Tibial nerve (tissue), 4 donors: ENCODE measurements around the gene SLAMF1. TPM values are rescaled to one million over a fixed set of nuclear protein-coding genes. Genes with fewer than 3 reads are reported as not detected.

Experiments used
- DNase-seq, 2 donors: peaks; one replicate each; pipeline ENCODE4 v3.0.0-alpha.2; 2019; ENCODE audit warnings: low spot score in 2 of 2
- H3K27ac ChIP-seq, 4 donors: fragments of 200-600 bp; sonication (generic) in 3 of 4; one replicate each; pipeline ENCODE4 v1.5.1; 2017 to 2019; ENCODE audit warnings: mild to moderate bottlenecking in 1 of 4
- H3K27me3 ChIP-seq, 2 donors: fragments of 200-600 bp; sonication (generic) in 1 of 2; one replicate each; pipeline versions ENCODE4 v1.5.1 to v1.6.0; 2017 to 2019
- H3K36me3 ChIP-seq, 3 donors: fragments of 200-600 bp; sonication (generic); one replicate each; pipeline ENCODE4 v1.5.1; 2018 to 2019
- H3K4me1 ChIP-seq, 4 donors: fragments of 200-600 bp; sonication (generic) in 3 of 4; one replicate each; pipeline ENCODE4 v1.5.1; 2017 to 2019
- H3K4me3 ChIP-seq, 4 donors: fragments of 200-600 bp; sonication (generic) in 3 of 4; one replicate each; pipeline ENCODE4 v1.5.1; 2017 to 2019; ENCODE audit warnings: mild to moderate bottlenecking in 1 of 4, moderate library complexity in 1 of 4
- H3K9me3 ChIP-seq, 4 donors: fragments of 200-600 bp; sonication (generic) in 3 of 4; one replicate each; pipeline ENCODE4 v1.5.1; 2017 to 2019
- EP300 ChIP-seq, 2 donors: sonication (generic); formaldehyde crosslinking; IDR thresholded peaks; one replicate each; pipeline ENCODE4 v1.6.1; 2017; ENCODE audit warnings: antibody characterized with exemption in 2 of 2, mild to moderate bottlenecking in 1 of 2
- POLR2A ChIP-seq, 2 donors: fragments of 450-650 bp; IDR thresholded peaks; one replicate each; pipeline ENCODE4 v1.6.1; 2017; ENCODE audit warnings: antibody characterized with exemption in 2 of 2, mild to moderate bottlenecking in 2 of 2, moderate library complexity in 2 of 2
- WGBS, 2 donors: methylation state at CpG; one replicate each; pipeline ENCODE4 v1.1.5; 2018; 5-methylcytosine and 5-hydroxymethylcytosine counted together
- total RNA-seq, 4 donors: library from RNA; depleted of rRNA; stranded (reverse); fragments of >200 nt; gene quantifications; one replicate each; pipeline ENCODE4 v1.1.0, GENCODE V29; 2016
- TF ChIP-seq, protein P1 (sequence below), 5 experiments: fragments of 200-600 bp in 3 of 5; fragments of 450-650 bp in 2 of 5; sonication (generic) in 3 of 5; IDR thresholded peaks; one replicate each; pipeline ENCODE4 v1.5.1; 2016 to 2019; ENCODE audit warnings: antibody characterized with exemption in 5 of 5, mild to moderate bottlenecking in 3 of 5, moderate library complexity in 2 of 5

SLAMF1 gene
- total RNA-seq, 4 donors from 2014 or later: 0.39 to 1.3 TPM; not detected in 2

- Histone ChIP-seq H3K27ac (no peak overlapping the region), H3K27me3 (no peaks in the 10 kb centered on the region), H3K36me3 (no peaks in the 10 kb centered on the region), H3K9me3 (no peaks in the 10 kb centered on the region), H3K4me3 (no peak overlapping the region), H3K4me1 (no peaks in the 10 kb centered on the region)
- peak in 1 of 2 donors; percentile 41 for DNase-seq
- TF ChIP-seq, protein P1, sequence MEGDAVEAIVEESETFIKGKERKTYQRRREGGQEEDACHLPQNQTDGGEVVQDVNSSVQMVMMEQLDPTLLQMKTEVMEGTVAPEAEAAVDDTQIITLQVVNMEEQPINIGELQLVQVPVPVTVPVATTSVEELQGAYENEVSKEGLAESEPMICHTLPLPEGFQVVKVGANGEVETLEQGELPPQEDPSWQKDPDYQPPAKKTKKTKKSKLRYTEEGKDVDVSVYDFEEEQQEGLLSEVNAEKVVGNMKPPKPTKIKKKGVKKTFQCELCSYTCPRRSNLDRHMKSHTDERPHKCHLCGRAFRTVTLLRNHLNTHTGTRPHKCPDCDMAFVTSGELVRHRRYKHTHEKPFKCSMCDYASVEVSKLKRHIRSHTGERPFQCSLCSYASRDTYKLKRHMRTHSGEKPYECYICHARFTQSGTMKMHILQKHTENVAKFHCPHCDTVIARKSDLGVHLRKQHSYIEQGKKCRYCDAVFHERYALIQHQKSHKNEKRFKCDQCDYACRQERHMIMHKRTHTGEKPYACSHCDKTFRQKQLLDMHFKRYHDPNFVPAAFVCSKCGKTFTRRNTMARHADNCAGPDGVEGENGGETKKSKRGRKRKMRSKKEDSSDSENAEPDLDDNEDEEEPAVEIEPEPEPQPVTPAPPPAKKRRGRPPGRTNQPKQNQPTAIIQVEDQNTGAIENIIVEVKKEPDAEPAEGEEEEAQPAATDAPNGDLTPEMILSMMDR (IDR thresholded peaks at IDR 0.05): peak; percentile 14 to 61 (median 51)
- TF ChIP-seq POLR2A (IDR thresholded peaks at IDR 0.05): no peak
- 41 to 50% methylated on average over 8 to 10 of the region's 10 CpGs for WGBS, 2 donors
Observed at GRCh38 chr1:160681066-160681890, 34.4 kb upstream of the SLAMF1 start.

GRCh38 chr1:160680399-160680798 is 33.6 kb upstream of the SLAMF1 start:
- H3K4me1 ChIP-seq: no peaks in the 10 kb centered on the region
- no peaks in the 10 kb centered on the region for H3K9me3 ChIP-seq
- H3K27me3 ChIP-seq: no peaks in the 10 kb centered on the region
- H3K27ac ChIP-seq: no peak overlapping the region
- TF ChIP-seq, protein P1 (IDR thresholded peaks at IDR 0.05): no peak
- TF ChIP-seq POLR2A (IDR thresholded peaks at IDR 0.05): no peak
- TF ChIP-seq EP300 (IDR thresholded peaks at IDR 0.05): no peak
- no peaks in the 10 kb centered on the region for H3K36me3 ChIP-seq
- no peak for DNase-seq
- 83 to 87% methylated on average over 8 of the region's 8 CpGs for WGBS, 2 donors
- H3K4me3 ChIP-seq: no peak overlapping the region

GRCh38 chr1:160679893-160680292 is 33.0 kb upstream of the SLAMF1 start:
- no peak overlapping the region for H3K27ac ChIP-seq
- DNase-seq: no peak
- H3K27me3 ChIP-seq: no peaks in the 10 kb centered on the region
- no peak overlapping the region for H3K4me3 ChIP-seq
- no peaks in the 10 kb centered on the region for H3K9me3 ChIP-seq
- no peaks in the 10 kb centered on the region for H3K4me1 ChIP-seq
- WGBS, 2 donors: 82% methylated on average over 3 of the region's 3 CpGs
- TF ChIP-seq POLR2A (IDR thresholded peaks at IDR 0.05) (no peak), EP300 (IDR thresholded peaks at IDR 0.05) (no peak)
- TF ChIP-seq, protein P1 (IDR thresholded peaks at IDR 0.05): no peak
- no peaks in the 10 kb centered on the region for H3K36me3 ChIP-seq

GRCh38 chr1:160676869-160677597 is 30.2 kb upstream of the SLAMF1 start:
- 73 to 75% methylated on average over 13 of the region's 13 CpGs for WGBS, 2 donors
- TF ChIP-seq EP300 (IDR thresholded peaks at IDR 0.05) (no peak), POLR2A (IDR thresholded peaks at IDR 0.05) (no peak)
- TF ChIP-seq, protein P1 (IDR thresholded peaks at IDR 0.05): no peak
- DNase-seq: no peak
- Histone ChIP-seq H3K27me3 (no peaks in the 10 kb centered on the region), H3K9me3 (no peaks in the 10 kb centered on the region), H3K36me3 (no peaks in the 10 kb centered on the region), H3K4me3 (no peak overlapping the region), H3K27ac (no peak overlapping the region), H3K4me1 (peaks cover 0 to 3% (median 0%) of the 10 kb centered on the region in 4 donors)
